ENCODE measurements around the gene GPC6.

DNA sequence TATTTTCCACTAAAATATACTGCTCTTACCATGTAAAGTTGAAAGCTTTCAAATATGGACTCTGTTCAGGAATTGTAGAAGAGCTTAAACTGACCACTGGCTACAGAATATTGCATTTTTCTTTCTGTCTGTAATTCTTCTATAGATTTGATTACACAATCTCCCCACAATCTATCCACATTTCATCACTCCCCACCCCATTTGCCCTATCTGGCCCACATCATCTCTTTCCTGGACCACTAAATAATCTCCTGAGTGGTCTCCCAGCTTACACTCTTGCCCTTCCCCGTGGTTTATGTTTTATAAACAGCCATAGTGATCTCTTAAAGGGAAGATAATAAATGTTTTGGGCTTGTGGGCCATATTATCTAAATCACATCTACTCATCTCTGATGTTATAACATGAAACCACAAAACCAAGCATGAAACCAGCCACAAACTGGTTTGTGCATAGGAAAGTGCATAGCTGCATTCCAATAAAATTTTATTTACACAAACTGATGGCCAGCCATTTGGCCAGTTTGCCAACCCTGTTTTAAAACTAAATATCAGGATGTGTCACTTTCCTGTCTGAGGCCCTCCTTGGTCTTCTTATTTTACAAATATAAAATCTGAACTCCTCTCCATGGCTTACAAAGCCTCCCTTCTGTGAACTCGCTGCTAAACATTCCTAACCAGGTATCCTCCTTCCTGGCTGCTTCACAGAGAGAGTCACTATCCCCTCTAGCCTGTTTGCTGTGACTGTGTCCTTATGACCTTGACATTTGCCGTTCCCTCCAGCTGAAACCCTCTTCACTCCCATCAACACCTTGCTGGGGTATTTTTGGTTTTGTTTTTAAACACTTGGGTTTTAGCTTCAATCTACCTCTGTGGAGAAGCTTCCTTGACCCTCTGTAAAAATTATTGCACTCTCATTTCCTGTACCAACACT lies 500.9 kb downstream of the GPC6 start:
- TF ChIP-seq, protein P1, sequence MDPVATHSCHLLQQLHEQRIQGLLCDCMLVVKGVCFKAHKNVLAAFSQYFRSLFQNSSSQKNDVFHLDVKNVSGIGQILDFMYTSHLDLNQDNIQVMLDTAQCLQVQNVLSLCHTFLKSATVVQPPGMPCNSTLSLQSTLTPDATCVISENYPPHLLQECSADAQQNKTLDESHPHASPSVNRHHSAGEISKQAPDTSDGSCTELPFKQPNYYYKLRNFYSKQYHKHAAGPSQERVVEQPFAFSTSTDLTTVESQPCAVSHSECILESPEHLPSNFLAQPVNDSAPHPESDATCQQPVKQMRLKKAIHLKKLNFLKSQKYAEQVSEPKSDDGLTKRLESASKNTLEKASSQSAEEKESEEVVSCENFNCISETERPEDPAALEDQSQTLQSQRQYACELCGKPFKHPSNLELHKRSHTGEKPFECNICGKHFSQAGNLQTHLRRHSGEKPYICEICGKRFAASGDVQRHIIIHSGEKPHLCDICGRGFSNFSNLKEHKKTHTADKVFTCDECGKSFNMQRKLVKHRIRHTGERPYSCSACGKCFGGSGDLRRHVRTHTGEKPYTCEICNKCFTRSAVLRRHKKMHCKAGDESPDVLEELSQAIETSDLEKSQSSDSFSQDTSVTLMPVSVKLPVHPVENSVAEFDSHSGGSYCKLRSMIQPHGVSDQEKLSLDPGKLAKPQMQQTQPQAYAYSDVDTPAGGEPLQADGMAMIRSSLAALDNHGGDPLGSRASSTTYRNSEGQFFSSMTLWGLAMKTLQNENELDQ (tag by site-specific recombination; IDR thresholded peaks at IDR 0.05; ENCODE audit: low read depth), result no peak
- no peak for TF ChIP-seq TRIM28 (IDR thresholded peaks at IDR 0.05; ENCODE audit: borderline replicate concordance, low read length)
